Testis (tissue), 2 donors: ENCODE results near the gene FFAR4.

Experiments
- POLR2A ChIP-seq: fragments of 450-650 bp; IDR thresholded peaks from one replicate; pipeline ENCODE4 v1.6.1; 2017; ENCODE audit warnings: antibody characterized with exemption, mild to moderate bottlenecking, moderate library complexity
- TF ChIP-seq, protein P1 (sequence below), 3 experiments: fragments of 450-650 bp in 2 of 3; fragments of 200-600 bp in 1 of 3; sonication (generic) in 1 of 3; IDR thresholded peaks; one replicate each; pipeline ENCODE4 v1.5.1; 2016 to 2019; ENCODE audit warnings: antibody characterized with exemption in 3 of 3, mild to moderate bottlenecking in 2 of 3, moderate library complexity in 1 of 3

- TF ChIP-seq, protein P1, sequence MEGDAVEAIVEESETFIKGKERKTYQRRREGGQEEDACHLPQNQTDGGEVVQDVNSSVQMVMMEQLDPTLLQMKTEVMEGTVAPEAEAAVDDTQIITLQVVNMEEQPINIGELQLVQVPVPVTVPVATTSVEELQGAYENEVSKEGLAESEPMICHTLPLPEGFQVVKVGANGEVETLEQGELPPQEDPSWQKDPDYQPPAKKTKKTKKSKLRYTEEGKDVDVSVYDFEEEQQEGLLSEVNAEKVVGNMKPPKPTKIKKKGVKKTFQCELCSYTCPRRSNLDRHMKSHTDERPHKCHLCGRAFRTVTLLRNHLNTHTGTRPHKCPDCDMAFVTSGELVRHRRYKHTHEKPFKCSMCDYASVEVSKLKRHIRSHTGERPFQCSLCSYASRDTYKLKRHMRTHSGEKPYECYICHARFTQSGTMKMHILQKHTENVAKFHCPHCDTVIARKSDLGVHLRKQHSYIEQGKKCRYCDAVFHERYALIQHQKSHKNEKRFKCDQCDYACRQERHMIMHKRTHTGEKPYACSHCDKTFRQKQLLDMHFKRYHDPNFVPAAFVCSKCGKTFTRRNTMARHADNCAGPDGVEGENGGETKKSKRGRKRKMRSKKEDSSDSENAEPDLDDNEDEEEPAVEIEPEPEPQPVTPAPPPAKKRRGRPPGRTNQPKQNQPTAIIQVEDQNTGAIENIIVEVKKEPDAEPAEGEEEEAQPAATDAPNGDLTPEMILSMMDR (IDR thresholded peaks at IDR 0.05) = peak; percentile 37 to 56 (median 55)
- TF ChIP-seq POLR2A = no peak
These were observed 11.6 kb upstream of the FFAR4 start for GRCh38 chr10:93554760-93555432.
